BLaER1 (cell line): ENCODE data around the gene ARSG.

Experiments
- H3K27ac ChIP-seq: shearing (Covaris generic); formaldehyde crosslinking; 2 replicates; pipeline ENCODE4 v1.8.1; 2022
- H3K27me3 ChIP-seq: shearing (Covaris generic); formaldehyde crosslinking; 2 replicates; pipeline ENCODE4 v1.8.1; 2022
- H3K36me3 ChIP-seq: shearing (Covaris generic); formaldehyde crosslinking; 2 replicates; pipeline ENCODE4 v1.8.1; 2022
- H3K4me1 ChIP-seq: shearing (Covaris generic); formaldehyde crosslinking; 2 replicates; pipeline ENCODE4 v1.8.1; 2022
- H3K4me2 ChIP-seq: shearing (Covaris generic); formaldehyde crosslinking; 2 replicates; pipeline ENCODE4 v1.8.1; 2022
- H3K4me3 ChIP-seq: shearing (Covaris generic); formaldehyde crosslinking; 2 replicates; pipeline ENCODE4 v1.8.1; 2022
- H3K9ac ChIP-seq: shearing (Covaris generic); formaldehyde crosslinking; 2 replicates; pipeline ENCODE4 v1.8.1; 2022
- H3K9me3 ChIP-seq: shearing (Covaris generic); formaldehyde crosslinking; 2 replicates; pipeline ENCODE4 v1.8.1; 2022
- H4K20me1 ChIP-seq: shearing (Covaris generic); formaldehyde crosslinking; 2 replicates; pipeline ENCODE4 v1.8.1; 2022
- Cebpa-rat ChIP-seq: shearing (Covaris generic); IDR thresholded peaks from 2 replicates; pipeline ENCODE4 v1.8.1; 2022

ARSG gene

GRCh38 chr17:68387435-68388218 lies 96.3 kb downstream of the ARSG start:
- no peaks in the 10 kb centered on the region for H4K20me1 ChIP-seq

GRCh38 chr17:68389041-68389440 lies 97.7 kb downstream of the ARSG start:
- Histone ChIP-seq H3K27ac (no peak overlapping the region), H3K4me2 (peak overlapping the region; percentile 59), H3K27me3 (no peaks in the 10 kb centered on the region), H3K4me1 (peaks cover 29% of the 10 kb centered on the region), H3K9me3 (peaks cover 2% of the 10 kb centered on the region; the same call in 1 of the 2 replicates), H3K4me3 (no peak overlapping the region), H3K9ac (no peak overlapping the region), H4K20me1 (no peaks in the 10 kb centered on the region), H3K36me3 (no peaks in the 10 kb centered on the region)
- TF ChIP-seq Cebpa-rat = no peak

More at GRCh38 chr17:68387435-68388218, 96.3 kb downstream of the ARSG start:
- H3K4me2 ChIP-seq = peak overlapping the region; percentile 59
- no peak overlapping the region for H3K27ac ChIP-seq
- TF ChIP-seq Cebpa-rat = no peak
- no peaks in the 10 kb centered on the region for H3K9me3 ChIP-seq
- no peaks in the 10 kb centered on the region for H3K36me3 ChIP-seq
- no peaks in the 10 kb centered on the region for H3K27me3 ChIP-seq
- no peak overlapping the region for H3K4me3 ChIP-seq
- peaks cover 39% of the 10 kb centered on the region for H3K4me1 ChIP-seq
- H3K9ac ChIP-seq = no peak overlapping the region

GRCh38 chr17:68390888-68391545 lies 99.7 kb downstream of the ARSG start:
- Histone ChIP-seq H3K27me3 (no peaks in the 10 kb centered on the region), H3K9ac (no peak overlapping the region), H3K4me2 (no peak overlapping the region)

GRCh38 chr17:68391561-68392268 lies 100.4 kb downstream of the ARSG start:
- no peak overlapping the region for H3K4me3 ChIP-seq
- H3K4me2 ChIP-seq = no peak overlapping the region
- H3K9me3 ChIP-seq = peaks cover 20% of the 10 kb centered on the region

More at GRCh38 chr17:68390888-68391545, 99.7 kb downstream of the ARSG start:
- peaks cover 20% of the 10 kb centered on the region for H3K9me3 ChIP-seq
- H3K4me3 ChIP-seq = no peak overlapping the region
- peaks cover 6% of the 10 kb centered on the region; the same call in 1 of the 2 replicates for H3K36me3 ChIP-seq
- H4K20me1 ChIP-seq = no peaks in the 10 kb centered on the region
- H3K4me1 ChIP-seq = peaks cover 24% of the 10 kb centered on the region
- H3K27ac ChIP-seq = no peak overlapping the region
- no peak for TF ChIP-seq Cebpa-rat

GRCh38 chr17:68394608-68395331 lies 103.5 kb downstream of the ARSG start:
- Histone ChIP-seq H3K4me1 (peaks cover 38% of the 10 kb centered on the region), H3K4me3 (no peak overlapping the region), H3K27me3 (no peaks in the 10 kb centered on the region), H4K20me1 (no peaks in the 10 kb centered on the region), H3K27ac (no peak overlapping the region), H3K4me2 (no peak overlapping the region), H3K36me3 (peaks cover 6% of the 10 kb centered on the region; the same call in 1 of the 2 replicates), H3K9me3 (peaks cover 20% of the 10 kb centered on the region), H3K9ac (no peak overlapping the region)
- TF ChIP-seq Cebpa-rat = no peak

More at GRCh38 chr17:68391561-68392268, 100.4 kb downstream of the ARSG start:
- peaks cover 6% of the 10 kb centered on the region; the same call in 1 of the 2 replicates for H3K36me3 ChIP-seq
- no peaks in the 10 kb centered on the region for H4K20me1 ChIP-seq
- no peak overlapping the region for H3K27ac ChIP-seq
- no peak for TF ChIP-seq Cebpa-rat
- peaks cover 31% of the 10 kb centered on the region for H3K4me1 ChIP-seq
- H3K27me3 ChIP-seq = no peaks in the 10 kb centered on the region
- H3K9ac ChIP-seq = no peak overlapping the region

GRCh38 chr17:68396226-68397107 lies 105.2 kb downstream of the ARSG start:
- peak overlapping the region; percentile 81 for H3K4me2 ChIP-seq
- H3K4me1 ChIP-seq = peaks cover 50% of the 10 kb centered on the region
- H3K27me3 ChIP-seq = no peaks in the 10 kb centered on the region

GRCh38 chr17:68397108-68397536 lies 105.8 kb downstream of the ARSG start:
- H3K27ac ChIP-seq = peak overlapping the region; percentile 52
- H3K4me1 ChIP-seq = peaks cover 50% of the 10 kb centered on the region
- H3K4me3 ChIP-seq = no peak overlapping the region
- H3K36me3 ChIP-seq = peaks cover 6% of the 10 kb centered on the region; the same call in 1 of the 2 replicates
- TF ChIP-seq Cebpa-rat = no peak
- no peaks in the 10 kb centered on the region for H3K27me3 ChIP-seq
- no peaks in the 10 kb centered on the region for H4K20me1 ChIP-seq
- H3K4me2 ChIP-seq = peak overlapping the region; percentile 81
- peaks cover 20% of the 10 kb centered on the region for H3K9me3 ChIP-seq
- peak overlapping the region; percentile 11; the same call in 1 of the 2 replicates for H3K9ac ChIP-seq

More at GRCh38 chr17:68396226-68397107, 105.2 kb downstream of the ARSG start:
- Histone ChIP-seq H3K9me3 (peaks cover 20% of the 10 kb centered on the region), H4K20me1 (no peaks in the 10 kb centered on the region), H3K9ac (peak overlapping the region; percentile 11; the same call in 1 of the 2 replicates), H3K27ac (peak overlapping the region; percentile 52), H3K36me3 (peaks cover 6% of the 10 kb centered on the region; the same call in 1 of the 2 replicates), H3K4me3 (no peak overlapping the region)
- no peak for TF ChIP-seq Cebpa-rat
